Measurements from ENCODE around the gene TSNAX.

Gene TSNAX

GRCh38 chr1:231544943-231545592 lies 16.6 kb downstream of the TSNAX start:
- H3K4me3 ChIP-seq (ENCODE audit: control insufficient read depth, low read depth, low read length): no peak overlapping the region
- DNase-seq (ENCODE audit: low read depth): no peak
- TF ChIP-seq CTCF (conservative IDR thresholded peaks at IDR 0.05; ENCODE audit: control insufficient read depth, insufficient read depth, low read depth, low read length): no peak

GRCh38 chr1:231546693-231547092 lies 18.2 kb downstream of the TSNAX start:
- DNase-seq (ENCODE audit: low read depth): no peak
- no peak for TF ChIP-seq CTCF (conservative IDR thresholded peaks at IDR 0.05; ENCODE audit: control insufficient read depth, insufficient read depth, low read depth, low read length)
- no peak overlapping the region for H3K4me3 ChIP-seq (ENCODE audit: control insufficient read depth, low read depth, low read length)

- TF ChIP-seq CTCF (conservative IDR thresholded peaks at IDR 0.05; ENCODE audit: control insufficient read depth, insufficient read depth, low read depth, low read length): no peak
Observed at GRCh38 chr1:231549733-231550447, 21.4 kb downstream of the TSNAX start.

GRCh38 chr1:231550448-231550781 lies 21.9 kb downstream of the TSNAX start:
- DNase-seq (ENCODE audit: low read depth): peak; percentile 22
- H3K4me3 ChIP-seq (ENCODE audit: control insufficient read depth, low read depth, low read length): no peak overlapping the region
- TF ChIP-seq CTCF (conservative IDR thresholded peaks at IDR 0.05; ENCODE audit: control insufficient read depth, insufficient read depth, low read depth, low read length): peak; percentile 46

More at GRCh38 chr1:231549733-231550447, 21.4 kb downstream of the TSNAX start:
- H3K4me3 ChIP-seq (ENCODE audit: control insufficient read depth, low read depth, low read length): no peak overlapping the region
- no peak for DNase-seq (ENCODE audit: low read depth)

GRCh38 chr1:231553320-231553719 lies 24.9 kb downstream of the TSNAX start:
- no peak overlapping the region for H3K4me3 ChIP-seq (ENCODE audit: control insufficient read depth, low read depth, low read length)
- DNase-seq (ENCODE audit: low read depth): no peak
- no peak for TF ChIP-seq CTCF (conservative IDR thresholded peaks at IDR 0.05; ENCODE audit: control insufficient read depth, insufficient read depth, low read depth, low read length)

GRCh38 chr1:231554969-231555368 lies 26.5 kb downstream of the TSNAX start:
- no peak overlapping the region for H3K4me3 ChIP-seq (ENCODE audit: control insufficient read depth, low read depth, low read length)
- no peak for TF ChIP-seq CTCF (conservative IDR thresholded peaks at IDR 0.05; ENCODE audit: control insufficient read depth, insufficient read depth, low read depth, low read length)
- DNase-seq (ENCODE audit: low read depth): no peak
